ENCODE measurements around the gene TMPRSS6. TPM values are rescaled to one million over a fixed set of nuclear protein-coding genes. Genes with fewer than 3 reads are reported as not detected.

TMPRSS6 gene
- polyA plus RNA-seq, 6 donors from 2014 or later, result 0.08 TPM; not detected in 5

GRCh38 chr22:37036655-37037377, 72.7 kb downstream of the TMPRSS6 start:
- ATAC-seq (ENCODE audit: low read depth in 2 of 2), result no peak
- H3K36me3 Mint-ChIP-seq, result no peaks in the 10 kb centered on the region
- H3K4me3 Mint-ChIP-seq, result no peak overlapping the region
- no peaks in the 10 kb centered on the region for H3K9me3 Mint-ChIP-seq
- H3K27ac Mint-ChIP-seq, result no peak overlapping the region
- peaks cover 9 to 24% (median 14%) of the 10 kb centered on the region in 3 donors for H3K27me3 Mint-ChIP-seq
- no peaks in the 10 kb centered on the region for H3K4me1 Mint-ChIP-seq
- DNase-seq, result no peak

DNA sequence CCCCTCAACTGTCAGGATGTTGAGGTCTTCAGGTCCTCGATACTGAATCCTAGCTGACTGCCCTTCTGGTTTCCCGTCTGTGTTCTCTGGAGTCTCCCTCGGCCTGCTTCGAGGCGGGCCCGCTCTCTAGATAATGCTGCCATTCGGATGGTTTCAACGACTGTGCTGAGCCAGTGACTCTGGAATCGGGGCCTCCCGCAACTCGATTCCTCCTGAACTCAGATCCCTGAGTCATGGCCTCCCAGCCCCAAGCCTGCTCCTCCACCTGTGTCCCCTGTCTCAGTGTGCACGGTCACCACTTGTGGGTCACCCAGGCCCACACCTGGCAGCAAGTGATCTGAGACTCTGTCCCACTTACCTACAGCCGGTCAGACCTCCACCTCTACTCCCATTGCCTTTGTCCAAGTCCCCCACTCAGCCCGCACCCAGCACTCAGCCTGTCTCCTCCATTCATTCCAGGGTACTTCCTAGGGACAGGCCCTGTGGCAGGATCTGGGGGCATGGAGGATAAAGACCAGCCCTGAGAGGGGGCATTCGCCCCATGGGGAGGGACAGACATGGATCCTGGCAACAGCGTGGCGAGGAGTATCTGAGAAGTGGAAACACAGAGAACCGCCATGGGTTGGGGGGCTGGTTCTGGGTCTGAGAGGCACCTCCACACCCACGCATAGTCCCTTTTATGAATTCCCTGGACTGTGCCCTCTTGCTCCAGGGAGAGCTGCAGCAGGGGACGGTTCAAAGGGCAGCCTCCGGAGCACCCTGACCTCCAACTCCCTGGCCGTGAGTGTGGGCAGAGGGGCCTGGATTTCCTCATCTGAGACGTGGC, 75.7 kb downstream of the TMPRSS6 start:
- peaks cover 8 to 11% (median 9%) of the 10 kb centered on the region in 3 donors for H3K27me3 Mint-ChIP-seq
- no peaks in the 10 kb centered on the region for H3K4me1 Mint-ChIP-seq

DNA sequence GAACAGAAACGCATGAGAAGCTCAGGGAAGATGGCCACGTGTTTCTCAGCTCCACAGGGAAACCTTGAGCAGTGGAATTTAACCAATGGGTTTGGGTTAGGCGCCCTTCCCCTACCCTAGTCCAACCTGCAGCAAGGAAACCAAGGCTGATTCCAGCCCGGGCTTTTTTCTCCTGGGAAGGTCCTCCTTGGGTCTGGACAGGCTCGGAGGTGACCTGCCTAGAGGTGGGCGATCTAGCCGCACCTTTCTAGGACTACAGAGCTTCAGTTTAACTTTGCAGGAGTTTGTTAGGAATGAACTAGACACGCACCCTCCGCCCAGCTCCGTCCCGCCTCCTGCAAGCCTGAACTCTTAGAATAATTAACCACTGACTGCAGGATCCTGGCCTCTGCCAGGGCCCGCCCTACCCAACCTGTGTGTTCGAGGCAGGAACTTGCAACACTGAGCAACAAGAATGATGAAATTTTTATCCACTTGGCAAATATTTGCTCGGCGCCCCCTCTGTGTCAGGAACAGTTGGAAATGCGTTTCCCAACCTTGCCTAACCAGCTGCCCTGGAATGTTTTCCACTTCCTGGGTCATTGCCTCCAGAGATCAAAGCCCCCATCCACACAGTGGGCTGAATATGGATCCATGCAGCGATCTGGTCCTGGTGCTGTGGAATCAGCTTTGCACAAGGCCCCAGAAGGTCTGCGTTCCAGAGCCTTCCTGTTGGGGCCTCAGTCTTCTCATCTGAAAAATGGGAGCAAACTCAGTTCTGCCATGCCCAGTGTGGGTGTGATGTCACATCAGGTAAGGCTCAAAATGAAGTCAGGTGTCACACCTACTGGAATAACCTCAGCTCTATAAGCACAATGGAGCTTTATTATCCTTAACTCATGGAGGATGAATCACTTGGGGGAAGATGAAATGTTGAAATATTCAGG, 76.7 kb downstream of the TMPRSS6 start:
- no peak overlapping the region for H3K27ac Mint-ChIP-seq
- no peaks in the 10 kb centered on the region for H3K9me3 Mint-ChIP-seq
- no peak for DNase-seq
- no peaks in the 10 kb centered on the region for H3K4me1 Mint-ChIP-seq
- H3K36me3 Mint-ChIP-seq, result no peaks in the 10 kb centered on the region
- peaks cover 8 to 11% (median 8%) of the 10 kb centered on the region in 3 donors for H3K27me3 Mint-ChIP-seq
- no peak overlapping the region for H3K4me3 Mint-ChIP-seq
- ATAC-seq (ENCODE audit: low read depth in 2 of 2), result no peak

More for the DNA sequence above, 75.7 kb downstream of the TMPRSS6 start:
- Mint-ChIP-seq H3K4me3 (no peak overlapping the region), H3K36me3 (no peaks in the 10 kb centered on the region), H3K9me3 (no peaks in the 10 kb centered on the region), H3K27ac (no peak overlapping the region)
- DNase-seq (no peak), ATAC-seq (ENCODE audit: low read depth in 2 of 2) (no peak)

DNA sequence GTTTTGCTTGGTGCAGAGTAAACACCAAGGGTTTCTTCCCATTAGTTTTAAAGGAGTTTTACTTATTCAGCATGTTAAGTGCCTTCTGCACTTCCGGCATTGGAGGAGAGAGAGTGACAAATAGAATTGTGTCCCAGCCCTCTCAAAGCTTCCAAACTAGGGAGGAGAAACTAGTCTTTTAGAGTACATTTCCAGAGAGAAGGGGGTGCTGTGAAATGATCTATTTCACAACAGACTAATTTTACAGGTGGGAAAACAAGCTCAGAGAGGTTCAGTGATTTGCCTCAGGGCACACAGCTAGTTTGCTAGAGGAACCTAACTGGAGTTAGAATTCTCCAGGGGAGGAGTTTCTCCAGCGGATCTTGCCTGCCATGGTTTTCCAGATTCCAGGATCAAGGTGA, 77.4 kb downstream of the TMPRSS6 start:
- Mint-ChIP-seq H3K4me1 (no peaks in the 10 kb centered on the region), H3K9me3 (no peaks in the 10 kb centered on the region), H3K36me3 (no peaks in the 10 kb centered on the region), H3K27me3 (peaks cover 1 to 5% (median 2%) of the 10 kb centered on the region in 3 donors), H3K4me3 (no peak overlapping the region), H3K27ac (no peak overlapping the region)
- DNase-seq, result no peak
- no peak for ATAC-seq (ENCODE audit: low read depth in 2 of 2)

- H3K4me1 Mint-ChIP-seq, result no peaks in the 10 kb centered on the region
- no peaks in the 10 kb centered on the region for H3K36me3 Mint-ChIP-seq
- no peaks in the 10 kb centered on the region for H3K9me3 Mint-ChIP-seq
- DNase-seq (no peak), ATAC-seq (ENCODE audit: low read depth in 2 of 2) (no peak)
- H3K4me3 Mint-ChIP-seq, result no peak overlapping the region
- H3K27ac Mint-ChIP-seq, result peak overlapping the region in 1 of 6 donors; percentile 18
- H3K27me3 Mint-ChIP-seq, result peaks cover 0 to 5% (median 0%) of the 10 kb centered on the region in 3 donors
Measured at GRCh38 chr22:37030560-37031281, 78.8 kb downstream of the TMPRSS6 start.

DNA sequence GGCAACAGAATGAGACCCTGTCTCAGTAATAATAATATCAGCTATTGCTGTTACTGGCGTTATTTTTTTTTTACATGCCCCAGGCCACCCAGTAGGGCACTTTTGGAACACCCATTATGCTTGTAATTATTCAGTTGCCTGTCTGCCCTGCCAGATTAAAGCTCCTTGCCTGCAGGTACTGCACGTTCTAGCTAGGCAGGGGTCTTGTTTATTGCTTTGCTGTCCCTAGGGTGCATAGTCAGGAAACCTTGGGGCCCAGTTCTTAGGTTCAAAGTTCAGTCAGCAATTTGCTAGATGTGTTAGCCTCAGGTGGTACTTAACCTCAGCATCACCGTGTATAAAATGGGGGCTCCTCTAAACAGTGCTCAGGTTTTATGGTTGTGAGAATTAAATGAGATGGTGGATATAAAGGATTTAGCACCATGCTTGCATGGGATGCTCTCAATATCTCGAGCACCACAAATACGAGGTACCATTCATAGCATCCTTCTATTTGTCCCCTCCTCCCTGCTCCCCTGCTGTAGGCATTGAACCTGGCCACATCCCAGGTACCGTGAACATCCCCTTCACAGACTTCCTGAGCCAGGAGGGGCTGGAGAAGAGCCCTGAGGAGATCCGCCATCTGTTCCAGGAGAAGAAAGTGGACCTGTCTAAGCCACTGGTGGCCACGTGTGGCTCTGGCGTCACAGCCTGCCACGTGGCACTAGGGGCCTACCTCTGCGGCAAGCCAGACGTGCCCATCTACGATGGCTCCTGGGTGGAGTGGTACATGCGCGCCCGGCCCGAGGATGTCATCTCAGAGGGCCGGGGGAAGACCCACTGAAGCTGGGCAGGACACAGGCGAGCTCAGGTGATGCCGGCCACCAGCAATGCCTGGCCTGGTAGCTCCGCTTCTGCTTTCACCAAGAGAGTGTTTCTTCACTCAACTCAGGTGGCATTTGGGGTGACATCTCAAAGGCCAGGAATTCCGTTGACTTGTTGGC, 80.5 kb downstream of the TMPRSS6 start:
- no peaks in the 10 kb centered on the region for H3K36me3 Mint-ChIP-seq
- no peaks in the 10 kb centered on the region for H3K27me3 Mint-ChIP-seq
- no peaks in the 10 kb centered on the region for H3K9me3 Mint-ChIP-seq
- peak overlapping the region in 1 of 6 donors; percentile 68 for H3K27ac Mint-ChIP-seq
- peaks cover 0 to 5% (median 0%) of the 10 kb centered on the region in 3 donors for H3K4me1 Mint-ChIP-seq
- H3K4me3 Mint-ChIP-seq, result no peak overlapping the region
- DNase-seq (no peak), ATAC-seq (ENCODE audit: low read depth in 2 of 2) (no peak)

DNA sequence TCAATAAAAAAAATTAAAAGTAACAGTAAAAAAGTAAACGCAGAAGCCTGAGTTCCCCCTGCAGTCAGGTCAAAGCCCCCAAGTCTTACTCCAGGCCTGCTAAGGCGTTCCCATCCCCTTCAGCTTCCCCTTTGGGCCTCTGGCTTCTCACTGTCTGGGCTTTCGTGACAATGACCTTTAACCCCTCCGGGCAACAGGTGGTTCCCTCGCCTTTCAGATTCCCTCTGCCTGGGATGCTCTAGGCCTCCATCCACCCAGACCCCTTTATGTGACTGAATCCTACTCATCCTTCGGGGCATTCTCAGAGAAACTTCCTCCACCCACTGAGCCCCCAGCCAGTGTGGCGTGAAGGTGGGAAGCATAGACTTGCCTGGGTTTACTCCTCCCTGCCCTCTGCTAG, 82.0 kb downstream of the TMPRSS6 start:
- no peaks in the 10 kb centered on the region for H3K36me3 Mint-ChIP-seq
- no peaks in the 10 kb centered on the region for H3K27me3 Mint-ChIP-seq
- peaks cover 0 to 5% (median 0%) of the 10 kb centered on the region in 3 donors for H3K4me1 Mint-ChIP-seq
- no peak for DNase-seq
- peak overlapping the region in 3 of 6 donors; percentile 22 to 47 (median 42) for H3K27ac Mint-ChIP-seq
- H3K4me3 Mint-ChIP-seq, result no peak overlapping the region
- no peak for ATAC-seq (ENCODE audit: low read depth in 2 of 2)
- H3K9me3 Mint-ChIP-seq, result no peaks in the 10 kb centered on the region

GRCh38 chr22:37026325-37026724, 83.2 kb downstream of the TMPRSS6 start:
- DNase-seq (no peak), ATAC-seq (ENCODE audit: low read depth in 2 of 2) (no peak)
- no peaks in the 10 kb centered on the region for H3K9me3 Mint-ChIP-seq
- H3K36me3 Mint-ChIP-seq, result no peaks in the 10 kb centered on the region
- no peaks in the 10 kb centered on the region for H3K27me3 Mint-ChIP-seq
- H3K4me3 Mint-ChIP-seq, result no peak overlapping the region
- no peak overlapping the region for H3K27ac Mint-ChIP-seq
- H3K4me1 Mint-ChIP-seq, result peaks cover 8 to 16% (median 10%) of the 10 kb centered on the region in 3 donors

DNA sequence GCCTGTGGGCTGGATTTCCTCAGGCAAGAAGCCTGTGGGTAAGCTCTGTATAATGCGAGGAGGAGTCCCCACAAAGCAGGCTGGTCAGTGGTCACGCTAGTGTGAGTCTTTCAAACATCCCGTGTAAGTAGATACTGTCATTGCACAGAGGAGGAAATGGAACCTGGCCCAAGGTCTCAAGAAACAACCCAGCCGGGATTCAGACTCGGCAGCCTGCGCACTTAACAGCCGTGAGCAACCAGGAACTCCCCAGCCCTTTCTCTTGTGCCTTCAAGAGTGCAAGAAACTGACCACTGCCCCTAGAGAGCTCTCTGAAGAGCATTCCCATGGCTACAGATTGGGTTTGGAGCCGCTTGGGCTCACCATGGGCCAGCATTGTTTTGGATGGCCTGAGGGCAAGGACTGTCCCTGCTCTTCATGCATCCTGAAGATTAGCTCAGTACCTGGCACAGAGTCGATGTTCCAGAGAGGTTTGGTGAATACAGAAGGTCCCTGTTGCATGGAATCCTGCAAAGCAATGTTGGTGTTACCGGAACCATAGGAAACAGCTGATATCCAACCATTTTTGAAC, 83.9 kb downstream of the TMPRSS6 start:
- ATAC-seq (ENCODE audit: low read depth in 2 of 2) (no peak), DNase-seq (no peak)
- no peak overlapping the region for H3K27ac Mint-ChIP-seq
- no peak overlapping the region for H3K4me3 Mint-ChIP-seq
- H3K4me1 Mint-ChIP-seq, result peaks cover 11 to 16% (median 15%) of the 10 kb centered on the region in 3 donors
- no peaks in the 10 kb centered on the region for H3K27me3 Mint-ChIP-seq
- no peaks in the 10 kb centered on the region for H3K36me3 Mint-ChIP-seq
- H3K9me3 Mint-ChIP-seq, result no peaks in the 10 kb centered on the region

DNA sequence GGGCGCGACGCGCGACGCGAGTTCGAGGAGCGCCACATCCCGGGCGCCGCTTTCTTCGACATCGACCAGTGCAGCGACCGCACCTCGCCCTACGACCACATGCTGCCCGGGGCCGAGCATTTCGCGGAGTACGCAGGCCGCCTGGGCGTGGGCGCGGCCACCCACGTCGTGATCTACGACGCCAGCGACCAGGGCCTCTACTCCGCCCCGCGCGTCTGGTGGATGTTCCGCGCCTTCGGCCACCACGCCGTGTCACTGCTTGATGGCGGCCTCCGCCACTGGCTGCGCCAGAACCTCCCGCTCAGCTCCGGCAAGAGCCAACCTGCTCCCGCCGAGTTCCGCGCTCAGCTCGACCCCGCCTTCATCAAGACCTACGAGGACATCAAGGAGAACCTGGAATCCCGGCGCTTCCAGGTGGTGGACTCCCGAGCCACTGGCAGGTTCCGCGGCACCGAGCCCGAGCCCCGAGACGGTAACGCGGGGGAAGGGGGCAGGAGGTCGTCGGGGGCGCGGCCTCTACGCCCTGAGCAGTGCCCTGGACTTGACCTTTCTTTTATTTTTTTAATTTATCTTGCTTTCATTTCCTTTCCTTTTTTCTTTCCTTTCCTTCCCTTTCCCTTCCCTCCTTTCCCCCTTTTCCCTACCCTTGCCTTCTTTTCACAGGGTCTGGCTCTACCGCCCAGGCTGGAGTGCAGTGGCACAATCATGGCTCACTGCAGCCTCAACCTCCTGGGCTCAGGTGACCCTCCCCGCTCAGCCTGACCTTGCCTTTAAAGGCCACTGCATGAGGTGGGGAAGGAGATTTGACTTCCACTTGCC, 85.0 kb downstream of the TMPRSS6 start:
- Mint-ChIP-seq H3K27me3 (no peaks in the 10 kb centered on the region), H3K4me3 (no peak overlapping the region), H3K27ac (no peak overlapping the region), H3K9me3 (no peaks in the 10 kb centered on the region), H3K4me1 (peaks cover 17 to 24% (median 23%) of the 10 kb centered on the region in 3 donors), H3K36me3 (no peaks in the 10 kb centered on the region)
- no peak for DNase-seq
- no peak for ATAC-seq (ENCODE audit: low read depth in 2 of 2)

GRCh38 chr22:37023743-37024338, 85.7 kb downstream of the TMPRSS6 start:
- Mint-ChIP-seq H3K36me3 (no peaks in the 10 kb centered on the region), H3K27me3 (no peaks in the 10 kb centered on the region), H3K4me3 (no peak overlapping the region)

More at GRCh38 chr22:37023743-37024338, 85.7 kb downstream of the TMPRSS6 start:
- Mint-ChIP-seq H3K27ac (no peak overlapping the region), H3K9me3 (no peaks in the 10 kb centered on the region), H3K4me1 (peaks cover 17 to 24% (median 23%) of the 10 kb centered on the region in 3 donors)
- ATAC-seq (ENCODE audit: low read depth in 2 of 2), result no peak
- DNase-seq, result no peak
